ENCODE data around the gene LEFTY2.

The LEFTY2 gene

DNA sequence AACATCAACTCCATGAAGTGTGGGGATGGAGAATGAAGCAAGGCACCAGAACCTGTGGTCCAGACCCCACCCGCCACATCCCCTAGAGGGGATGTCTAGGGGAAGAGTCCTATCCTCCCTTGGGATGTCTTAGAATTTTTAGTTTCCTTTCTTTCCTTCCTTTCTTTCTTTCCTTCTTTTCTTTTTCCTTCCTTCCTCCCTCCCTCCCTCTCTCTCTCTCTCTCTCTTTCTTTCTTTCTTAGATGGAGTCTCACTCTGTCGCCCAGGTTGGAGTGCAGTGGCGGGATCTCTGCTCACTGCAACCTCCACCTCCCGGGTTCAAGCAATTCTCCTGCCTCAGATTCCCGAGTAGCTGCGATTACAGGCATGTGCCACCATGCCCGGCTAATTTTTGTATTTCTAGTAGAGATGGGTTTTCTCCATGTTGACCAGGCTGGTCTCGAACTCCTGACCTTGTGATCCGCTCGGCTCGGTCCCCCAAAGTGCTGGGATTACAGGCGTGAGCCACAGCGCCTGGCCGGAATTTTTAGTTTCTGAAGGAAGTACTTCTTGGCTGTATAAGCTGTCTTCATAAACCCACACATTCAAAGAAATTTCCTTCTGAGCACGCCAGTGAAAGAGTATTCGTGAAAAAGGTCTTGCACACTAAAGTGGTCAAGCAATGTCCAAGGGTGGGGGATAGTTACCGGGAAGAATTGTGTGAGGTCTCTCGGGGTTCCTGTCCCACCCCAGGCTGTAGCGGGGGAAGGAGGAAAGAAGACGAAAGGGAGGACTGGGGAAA, 20.8 kb upstream of the LEFTY2 start:
- no peak overlapping the region for H3K27ac ChIP-seq
- TF ChIP-seq, protein P1, sequence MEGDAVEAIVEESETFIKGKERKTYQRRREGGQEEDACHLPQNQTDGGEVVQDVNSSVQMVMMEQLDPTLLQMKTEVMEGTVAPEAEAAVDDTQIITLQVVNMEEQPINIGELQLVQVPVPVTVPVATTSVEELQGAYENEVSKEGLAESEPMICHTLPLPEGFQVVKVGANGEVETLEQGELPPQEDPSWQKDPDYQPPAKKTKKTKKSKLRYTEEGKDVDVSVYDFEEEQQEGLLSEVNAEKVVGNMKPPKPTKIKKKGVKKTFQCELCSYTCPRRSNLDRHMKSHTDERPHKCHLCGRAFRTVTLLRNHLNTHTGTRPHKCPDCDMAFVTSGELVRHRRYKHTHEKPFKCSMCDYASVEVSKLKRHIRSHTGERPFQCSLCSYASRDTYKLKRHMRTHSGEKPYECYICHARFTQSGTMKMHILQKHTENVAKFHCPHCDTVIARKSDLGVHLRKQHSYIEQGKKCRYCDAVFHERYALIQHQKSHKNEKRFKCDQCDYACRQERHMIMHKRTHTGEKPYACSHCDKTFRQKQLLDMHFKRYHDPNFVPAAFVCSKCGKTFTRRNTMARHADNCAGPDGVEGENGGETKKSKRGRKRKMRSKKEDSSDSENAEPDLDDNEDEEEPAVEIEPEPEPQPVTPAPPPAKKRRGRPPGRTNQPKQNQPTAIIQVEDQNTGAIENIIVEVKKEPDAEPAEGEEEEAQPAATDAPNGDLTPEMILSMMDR (conservative IDR thresholded peaks at IDR 0.05) = no peak

DNA sequence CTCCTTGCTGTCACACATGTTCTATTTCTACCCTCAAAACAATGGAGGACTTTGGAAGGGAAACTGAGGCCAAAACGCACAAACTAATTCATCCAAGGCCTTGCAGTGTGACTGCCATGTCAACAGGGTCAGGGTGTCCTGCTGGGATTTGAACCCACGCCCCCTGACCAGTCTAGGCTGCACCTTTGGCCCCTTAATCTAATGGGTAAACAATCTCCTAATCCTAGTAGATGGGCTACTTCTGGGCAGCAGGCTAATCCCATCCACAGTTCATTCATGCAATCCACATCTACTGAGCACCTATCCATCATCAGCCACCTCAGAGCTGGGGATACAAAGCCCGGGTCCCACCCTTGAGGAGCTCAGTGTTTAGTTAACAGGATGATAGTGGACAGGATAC, 17.0 kb upstream of the LEFTY2 start:
- H3K27ac ChIP-seq = no peak overlapping the region
- TF ChIP-seq, protein P1 (conservative IDR thresholded peaks at IDR 0.05) = no peak

DNA sequence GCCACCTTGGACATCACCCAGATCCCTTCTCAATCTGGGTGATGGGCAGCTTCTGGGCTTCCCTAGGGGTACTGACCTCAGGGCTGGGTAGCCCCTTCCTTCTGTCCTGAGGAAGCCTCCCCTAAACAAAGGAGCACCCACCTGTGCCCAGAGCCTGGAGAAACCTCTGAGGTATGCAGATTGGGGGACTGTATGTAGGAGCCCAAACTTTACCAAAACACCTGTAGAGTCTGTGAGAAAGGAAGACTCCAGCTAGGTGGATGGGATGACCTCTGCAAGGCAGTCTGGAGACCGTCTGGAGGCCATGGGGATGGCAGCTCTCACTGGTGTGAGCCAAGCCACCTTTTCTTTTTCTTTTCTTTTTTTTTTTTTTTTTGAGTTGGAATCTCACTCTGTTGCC, 13.7 kb upstream of the LEFTY2 start:
- TF ChIP-seq, protein P1 (conservative IDR thresholded peaks at IDR 0.05) = no peak
- H3K27ac ChIP-seq = no peak overlapping the region

DNA sequence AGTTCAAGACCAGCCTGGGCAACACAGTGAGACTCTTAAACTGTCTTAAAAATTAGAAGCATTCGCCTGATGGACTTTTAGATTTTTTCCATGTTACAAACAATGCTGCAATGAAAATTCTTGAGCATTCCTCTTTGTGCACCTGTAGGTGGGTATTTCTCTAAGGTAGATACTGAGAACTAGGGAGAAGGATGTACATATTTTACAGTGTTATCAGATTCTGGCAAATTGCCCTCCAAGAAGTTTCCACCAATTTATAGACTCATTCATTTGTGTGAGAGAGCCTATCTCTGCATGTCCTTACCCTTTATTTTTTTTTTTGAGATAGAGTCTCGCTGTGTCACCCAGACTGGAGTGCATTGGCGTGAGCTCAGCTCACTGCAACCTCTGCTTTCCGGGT, 12.3 kb upstream of the LEFTY2 start:
- TF ChIP-seq, protein P1 (conservative IDR thresholded peaks at IDR 0.05) = no peak
- no peak overlapping the region for H3K27ac ChIP-seq

DNA sequence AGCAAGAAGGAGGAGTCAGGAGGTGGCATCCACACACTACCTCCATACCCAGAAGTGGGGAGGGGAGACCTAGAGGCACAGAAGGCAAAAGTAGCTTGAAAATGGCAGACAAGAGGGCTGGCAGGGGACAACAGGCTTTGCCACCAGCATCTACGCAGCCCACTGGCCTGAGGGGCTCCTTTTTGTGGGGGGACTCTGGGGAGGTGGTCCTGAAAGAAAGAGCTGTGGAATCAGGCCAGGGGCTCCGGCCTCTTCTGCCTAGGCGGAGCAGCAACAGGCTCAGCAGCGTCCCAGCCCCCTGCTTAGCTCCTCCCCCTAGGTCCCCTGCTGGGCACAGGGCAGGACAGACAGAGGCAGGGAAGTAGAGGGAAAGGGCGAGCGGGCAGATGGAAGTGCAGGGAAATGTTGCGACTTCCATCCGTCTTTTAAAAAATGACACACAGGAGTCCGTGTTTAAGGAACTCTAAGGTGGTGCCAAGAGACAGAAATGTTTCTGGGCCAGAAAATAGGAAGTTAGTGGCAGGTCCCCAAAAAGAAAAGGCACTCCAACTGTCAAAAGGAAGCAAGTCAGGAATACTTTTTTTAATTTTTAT, 10.0 kb upstream of the LEFTY2 start:
- TF ChIP-seq, protein P1 (conservative IDR thresholded peaks at IDR 0.05) = no peak
- H3K27ac ChIP-seq = no peak overlapping the region

DNA sequence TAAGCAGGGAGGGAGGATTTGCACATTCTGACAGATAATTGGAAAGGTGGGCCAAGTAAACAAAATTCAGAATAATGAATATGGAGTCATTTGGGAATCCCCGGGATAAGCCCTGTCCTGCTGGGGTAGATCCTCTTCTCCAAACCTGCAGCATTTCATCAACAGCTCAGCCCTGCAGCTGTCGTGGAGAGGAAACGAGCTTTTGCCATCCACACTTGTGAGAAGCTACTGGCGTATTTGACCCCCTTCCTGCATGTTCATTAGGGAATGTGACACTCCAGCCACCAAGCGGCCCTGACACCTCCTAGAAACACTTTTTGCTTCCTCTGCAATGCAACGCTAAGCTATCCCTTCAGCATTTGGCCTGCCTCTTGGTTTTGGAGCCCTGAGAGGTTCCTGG, 8.0 kb upstream of the LEFTY2 start:
- no peak overlapping the region for H3K27ac ChIP-seq
- TF ChIP-seq, protein P1 (conservative IDR thresholded peaks at IDR 0.05) = no peak

DNA sequence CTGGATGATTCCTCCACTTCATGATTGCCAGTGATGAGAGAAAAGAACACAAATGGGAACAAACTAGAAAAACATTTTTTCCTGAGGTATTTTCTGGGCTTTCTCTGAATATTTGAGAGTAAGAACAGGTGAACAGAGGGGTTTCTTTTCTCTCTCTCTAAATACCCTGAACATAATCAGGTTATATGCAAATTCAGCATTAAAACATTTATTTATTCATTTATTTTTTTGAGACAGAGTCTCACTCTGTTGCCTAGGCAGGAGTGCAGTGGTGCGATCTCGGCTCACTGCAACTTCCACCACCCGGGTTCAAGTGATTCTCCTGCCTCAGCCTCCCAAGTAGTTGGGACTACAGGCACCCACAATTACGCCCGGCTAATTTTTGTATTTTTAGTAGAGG, 5.8 kb upstream of the LEFTY2 start:
- TF ChIP-seq, protein P1 (conservative IDR thresholded peaks at IDR 0.05) = no peak
- H3K27ac ChIP-seq = no peak overlapping the region

Data from VCaP (cell line).